MG63 (cell line): ENCODE data around the gene SCN4B. TPM values are rescaled to one million over a fixed set of nuclear protein-coding genes. Genes with fewer than 3 reads are reported as not detected.
A peak's percentile ranks its signal among the peaks of the same experiment; 100 is the strongest.

Experiments used
- DNase-seq: peaks from one replicate; pipeline ENCODE4 v3.0.0-alpha.2; 2020
- H3K27me3 ChIP-seq: fragments of 250-450 bp; sonication (Bioruptor Pico); 2 replicates; pipeline ENCODE4 v1.5.1; 2020; ENCODE audit warnings: mild to moderate bottlenecking, moderate library complexity
- H3K36me3 ChIP-seq: fragments of 250-450 bp; sonication (Bioruptor Pico); 2 replicates; pipeline ENCODE4 v1.5.1; 2020; ENCODE audit warnings: mild to moderate bottlenecking, moderate library complexity
- H3K4me3 ChIP-seq: fragments of 250-450 bp; sonication (Bioruptor Pico); 2 replicates; pipeline ENCODE4 v1.5.1; 2020; ENCODE audit warnings: mild to moderate bottlenecking, moderate library complexity
- H3K9me3 ChIP-seq: fragments of 250-450 bp; sonication (Bioruptor Pico); 2 replicates; pipeline ENCODE4 v1.5.1; 2020; ENCODE audit warnings: mild to moderate bottlenecking, moderate library complexity
- total RNA-seq: library from RNA; depleted of rRNA; stranded (reverse); fragments of >200 nt; shearing (Covaris generic); gene quantifications from 2 replicates; pipeline ENCODE4 v1.2.3, GENCODE V29; 2014; ENCODE audit warnings: low replicate concordance

SCN4B gene
- total RNA-seq, 1 experiment from 2014 or later = 0.23 TPM

GRCh38 chr11:118176778-118177134 is 24.1 kb upstream of the SCN4B start:
- Histone ChIP-seq H3K9me3 (no peaks in the 10 kb centered on the region), H3K36me3 (no peaks in the 10 kb centered on the region), H3K4me3 (no peak overlapping the region), H3K27me3 (no peaks in the 10 kb centered on the region)
- no peak for DNase-seq

- Histone ChIP-seq H3K4me3 (no peak within 1 kb of the TSS), H3K9me3 (no peaks in the 10 kb centered on the region), H3K36me3 (no peaks in the 10 kb centered on the region), H3K27me3 (no peaks in the 10 kb centered on the region; the same call in 1 of the 2 replicates)
- DNase-seq = no peak
Measured at GRCh38 chr11:118175993-118176777, 23.6 kb upstream of the SCN4B start, which contains the start of gene SCN2B. Gene SCN2B (minus strand): TSS chr11:118176639. CDS start chr11:118176431, 208 bp downstream.

DNA sequence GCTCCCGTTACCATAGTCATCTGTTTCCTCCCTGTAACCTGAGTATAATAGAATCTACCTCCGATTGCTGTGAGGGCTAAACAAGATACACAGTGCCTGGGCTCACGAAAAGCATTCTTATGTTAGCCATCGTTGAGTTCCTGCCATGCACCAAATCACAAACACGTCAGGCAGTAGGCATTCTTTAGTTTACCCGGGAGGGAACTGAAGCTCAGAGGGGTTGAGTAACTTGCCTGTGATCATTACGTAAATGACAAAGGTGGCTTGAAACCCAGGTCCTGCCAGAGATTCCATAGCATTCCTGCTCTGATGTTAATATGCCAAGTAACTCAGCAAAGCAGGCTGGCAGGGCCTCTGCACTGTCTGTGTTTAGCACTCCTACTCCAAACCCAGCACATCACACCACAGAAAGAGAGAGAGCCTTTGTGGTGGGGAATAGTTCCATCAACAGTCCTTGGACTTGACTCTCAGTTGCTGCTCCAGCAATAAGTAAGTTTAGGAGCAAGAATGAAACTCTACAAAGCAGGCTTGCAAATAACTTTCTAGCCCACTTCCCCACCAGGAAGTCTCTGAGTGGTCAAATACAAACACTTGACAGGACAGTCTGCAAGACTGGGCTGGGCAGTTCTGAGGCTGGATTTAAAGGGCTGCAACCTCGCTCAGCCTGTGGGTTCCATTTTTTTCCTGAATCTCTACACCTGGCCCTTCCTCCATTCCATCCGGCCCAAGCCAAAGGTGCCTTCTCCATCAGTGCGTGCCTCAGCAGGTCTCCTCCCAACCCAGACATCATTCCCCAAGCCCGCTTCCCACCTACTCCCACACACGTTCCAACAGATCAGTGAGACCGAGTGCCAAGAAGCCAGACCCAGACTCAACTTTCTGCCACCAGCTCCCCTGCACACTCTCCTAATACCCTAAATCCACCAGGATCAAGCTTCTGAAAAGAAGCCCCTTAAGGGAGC is 22.7 kb upstream of the SCN4B start:
- H3K36me3 ChIP-seq = no peaks in the 10 kb centered on the region
- H3K27me3 ChIP-seq = no peaks in the 10 kb centered on the region; the same call in 1 of the 2 replicates
- no peaks in the 10 kb centered on the region for H3K9me3 ChIP-seq
- H3K4me3 ChIP-seq = no peak overlapping the region
- peak; percentile 69 for DNase-seq

GRCh38 chr11:118174006-118174567 is 21.5 kb upstream of the SCN4B start:
- DNase-seq = no peak
- H3K4me3 ChIP-seq = no peak overlapping the region
- no peaks in the 10 kb centered on the region for H3K9me3 ChIP-seq
- H3K36me3 ChIP-seq = no peaks in the 10 kb centered on the region
- H3K27me3 ChIP-seq = no peaks in the 10 kb centered on the region; the same call in 1 of the 2 replicates

DNA sequence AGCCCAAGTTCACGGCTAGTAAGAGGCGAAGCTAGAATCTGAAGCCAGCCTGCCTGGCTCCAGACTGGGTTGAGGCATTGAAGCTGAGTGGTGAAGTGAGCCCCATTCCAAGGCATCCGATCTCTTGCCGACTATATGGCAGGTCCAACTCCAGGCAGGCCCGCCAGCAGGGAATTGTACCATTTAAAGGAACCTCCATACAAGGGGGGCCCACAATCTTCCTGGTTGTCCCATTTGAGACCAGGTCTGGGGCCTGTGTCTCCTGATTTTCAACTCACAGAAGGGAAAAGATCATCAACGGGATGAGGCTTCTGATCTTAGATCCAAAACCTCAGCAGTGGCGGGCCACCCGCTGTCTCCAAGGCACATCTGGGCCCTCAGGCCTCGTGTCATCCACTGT is 19.7 kb upstream of the SCN4B start:
- no peaks in the 10 kb centered on the region for H3K36me3 ChIP-seq
- DNase-seq = no peak
- no peak overlapping the region for H3K4me3 ChIP-seq
- H3K27me3 ChIP-seq = no peaks in the 10 kb centered on the region; the same call in 1 of the 2 replicates
- no peaks in the 10 kb centered on the region for H3K9me3 ChIP-seq

- H3K27me3 ChIP-seq = no peaks in the 10 kb centered on the region; the same call in 1 of the 2 replicates
- H3K9me3 ChIP-seq = no peaks in the 10 kb centered on the region
- H3K4me3 ChIP-seq = no peak overlapping the region
- peak; percentile 49 for DNase-seq
- no peaks in the 10 kb centered on the region for H3K36me3 ChIP-seq
Measured at GRCh38 chr11:118171269-118172062, 18.8 kb upstream of the SCN4B start.

- Histone ChIP-seq H3K36me3 (no peaks in the 10 kb centered on the region), H3K4me3 (no peak overlapping the region), H3K27me3 (no peaks in the 10 kb centered on the region; the same call in 1 of the 2 replicates), H3K9me3 (no peaks in the 10 kb centered on the region)
- DNase-seq = no peak
Measured at GRCh38 chr11:118170882-118171268, 18.3 kb upstream of the SCN4B start.

GRCh38 chr11:118170231-118170630 is 17.6 kb upstream of the SCN4B start:
- Histone ChIP-seq H3K9me3 (no peaks in the 10 kb centered on the region), H3K4me3 (no peak overlapping the region), H3K36me3 (no peaks in the 10 kb centered on the region), H3K27me3 (no peaks in the 10 kb centered on the region; the same call in 1 of the 2 replicates)
- no peak for DNase-seq

- DNase-seq = no peak
- Histone ChIP-seq H3K4me3 (no peak overlapping the region), H3K9me3 (no peaks in the 10 kb centered on the region), H3K27me3 (no peaks in the 10 kb centered on the region; the same call in 1 of the 2 replicates), H3K36me3 (no peaks in the 10 kb centered on the region)
Measured at GRCh38 chr11:118169300-118170140, 16.9 kb upstream of the SCN4B start.

- no peaks in the 10 kb centered on the region for H3K9me3 ChIP-seq
- no peaks in the 10 kb centered on the region; the same call in 1 of the 2 replicates for H3K27me3 ChIP-seq
- no peaks in the 10 kb centered on the region for H3K36me3 ChIP-seq
- no peak for DNase-seq
- H3K4me3 ChIP-seq = no peak overlapping the region
Measured at GRCh38 chr11:118168751-118169150, 16.1 kb upstream of the SCN4B start.

GRCh38 chr11:118168316-118168715 is 15.7 kb upstream of the SCN4B start:
- H3K9me3 ChIP-seq = no peaks in the 10 kb centered on the region
- no peak for DNase-seq
- no peaks in the 10 kb centered on the region for H3K36me3 ChIP-seq
- H3K4me3 ChIP-seq = no peak overlapping the region
- no peaks in the 10 kb centered on the region; the same call in 1 of the 2 replicates for H3K27me3 ChIP-seq

GRCh38 chr11:118167906-118168305 is 15.3 kb upstream of the SCN4B start:
- no peak for DNase-seq
- no peaks in the 10 kb centered on the region for H3K9me3 ChIP-seq
- no peak overlapping the region for H3K4me3 ChIP-seq
- H3K36me3 ChIP-seq = no peaks in the 10 kb centered on the region
- no peaks in the 10 kb centered on the region; the same call in 1 of the 2 replicates for H3K27me3 ChIP-seq

- DNase-seq = no peak
- H3K27me3 ChIP-seq = no peaks in the 10 kb centered on the region; the same call in 1 of the 2 replicates
Measured at GRCh38 chr11:118167253-118167652, 14.6 kb upstream of the SCN4B start.

GRCh38 chr11:118166641-118167040 is 14.0 kb upstream of the SCN4B start:
- Histone ChIP-seq H3K9me3 (no peaks in the 10 kb centered on the region), H3K4me3 (no peak overlapping the region), H3K36me3 (no peaks in the 10 kb centered on the region), H3K27me3 (no peaks in the 10 kb centered on the region; the same call in 1 of the 2 replicates)
- no peak for DNase-seq

More at GRCh38 chr11:118167253-118167652, 14.6 kb upstream of the SCN4B start:
- Histone ChIP-seq H3K9me3 (no peaks in the 10 kb centered on the region), H3K36me3 (no peaks in the 10 kb centered on the region), H3K4me3 (no peak overlapping the region)

DNA sequence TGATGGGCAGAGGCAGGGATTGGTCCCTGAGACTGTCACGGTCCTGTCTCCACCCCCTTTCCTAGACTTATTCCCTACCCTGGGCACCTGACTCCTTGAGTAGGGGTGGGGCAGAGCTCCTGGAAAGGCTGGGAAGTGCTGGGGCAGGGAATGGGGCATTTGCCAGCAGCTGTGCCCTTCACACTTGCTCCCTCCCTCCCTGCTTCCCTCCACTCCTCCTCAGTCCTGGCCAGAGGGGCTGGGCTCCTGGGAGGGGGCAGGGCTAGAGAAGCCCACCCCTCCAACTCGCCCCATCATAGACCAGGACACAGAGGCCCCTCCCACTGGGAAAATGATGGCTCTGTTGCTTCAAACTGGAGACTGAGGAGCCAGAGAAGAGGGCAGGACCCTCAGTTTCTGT is 12.3 kb upstream of the SCN4B start:
- DNase-seq = no peak
- H3K9me3 ChIP-seq = no peaks in the 10 kb centered on the region
- no peaks in the 10 kb centered on the region for H3K36me3 ChIP-seq
- H3K4me3 ChIP-seq = no peak overlapping the region
- no peaks in the 10 kb centered on the region for H3K27me3 ChIP-seq
